Endometrium (tissue), 2 donors: ENCODE measurements around the gene NINJ2.

Experiments
- FAIRE-seq: peaks from 2 replicates; lab custom pipeline; 2012; peaks lifted over from hg19 to GRCh38; lab: Jason Lieb, UNC
- donor health status: control.
- donor health status: control.

The NINJ2 gene

DNA sequence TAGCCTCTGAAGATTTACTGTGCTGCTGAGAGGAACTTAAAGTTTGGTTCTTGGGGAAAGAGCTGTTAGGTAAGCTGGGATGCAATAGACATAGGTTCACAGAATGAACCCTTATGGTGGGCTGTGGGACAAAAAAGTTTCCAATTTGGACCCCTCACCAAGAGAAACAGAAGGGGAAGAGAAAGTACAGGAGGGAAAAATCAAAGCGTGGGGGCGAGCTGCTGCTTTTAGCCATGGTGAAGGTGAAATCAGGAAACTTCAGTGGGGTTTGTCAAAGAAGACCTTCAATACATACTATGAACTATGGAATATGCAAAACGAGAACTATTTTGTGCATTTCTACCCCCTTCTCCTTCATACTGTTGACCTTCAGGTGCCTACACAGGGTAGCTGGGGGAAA lies 10.6 kb upstream of the NINJ2 start:
- no peak for FAIRE-seq

DNA sequence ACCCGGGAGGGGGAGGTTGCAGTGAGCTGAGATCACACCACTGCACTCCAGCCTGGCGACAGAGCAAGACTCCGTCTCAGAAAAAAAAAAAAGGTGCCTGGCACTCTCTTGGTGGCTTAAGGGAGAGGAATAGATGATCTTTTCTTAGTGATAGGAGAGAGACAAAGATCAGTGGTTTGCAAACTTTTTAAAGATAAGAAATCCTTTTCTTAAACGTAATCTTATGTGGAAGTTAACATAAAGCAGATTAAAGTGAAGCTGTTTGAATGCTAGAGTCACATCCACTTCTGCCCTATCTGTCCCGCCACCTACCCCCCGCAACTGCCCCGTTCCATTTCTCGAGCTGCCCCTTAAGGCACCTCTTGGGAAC lies 6.3 kb upstream of the NINJ2 start:
- FAIRE-seq, result no peak

DNA sequence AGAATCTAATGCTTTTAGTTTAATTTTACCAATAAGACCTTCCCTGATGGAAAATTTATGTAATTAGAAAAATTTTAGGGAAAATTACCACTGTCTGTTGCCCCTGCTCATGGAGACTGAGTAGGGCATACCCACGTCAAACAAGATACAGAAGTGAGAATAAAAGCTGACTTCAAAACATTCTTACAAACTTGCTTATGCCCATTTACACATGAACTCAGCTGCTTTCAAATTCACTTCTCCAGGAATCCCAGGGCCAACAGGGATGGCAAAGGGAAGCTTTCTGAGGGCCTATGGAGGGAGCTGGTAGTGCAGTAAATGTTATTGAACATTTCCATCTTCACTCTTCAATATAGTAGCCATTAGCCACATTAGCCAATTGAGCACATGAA lies 4.8 kb upstream of the NINJ2 start:
- no peak for FAIRE-seq

DNA sequence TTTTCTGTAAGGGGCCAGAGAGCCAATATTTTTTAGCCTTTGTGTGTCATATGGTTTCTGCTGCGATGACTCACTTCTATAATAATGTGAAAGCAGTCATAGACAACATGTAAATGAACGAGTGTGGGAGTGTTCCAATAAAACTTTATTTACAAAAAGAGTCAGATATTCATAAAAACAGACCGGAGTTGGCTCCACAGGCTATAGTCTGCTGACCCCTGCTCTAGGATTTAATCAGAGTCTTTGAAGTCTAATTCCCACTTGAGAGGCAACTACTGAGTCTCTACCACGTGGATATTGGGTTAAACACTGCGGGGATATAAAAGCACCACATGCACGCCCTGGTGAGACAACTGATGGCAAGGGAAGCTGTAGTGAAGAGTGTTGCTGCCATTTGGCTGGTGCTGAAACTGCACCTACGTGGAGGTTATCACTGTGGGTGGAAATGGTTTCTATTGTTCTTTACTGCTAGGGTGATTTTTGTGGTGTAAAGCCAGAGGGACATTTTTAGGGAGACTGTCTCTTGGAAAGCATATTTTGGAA lies 3.6 kb upstream of the NINJ2 start:
- no peak for FAIRE-seq

DNA sequence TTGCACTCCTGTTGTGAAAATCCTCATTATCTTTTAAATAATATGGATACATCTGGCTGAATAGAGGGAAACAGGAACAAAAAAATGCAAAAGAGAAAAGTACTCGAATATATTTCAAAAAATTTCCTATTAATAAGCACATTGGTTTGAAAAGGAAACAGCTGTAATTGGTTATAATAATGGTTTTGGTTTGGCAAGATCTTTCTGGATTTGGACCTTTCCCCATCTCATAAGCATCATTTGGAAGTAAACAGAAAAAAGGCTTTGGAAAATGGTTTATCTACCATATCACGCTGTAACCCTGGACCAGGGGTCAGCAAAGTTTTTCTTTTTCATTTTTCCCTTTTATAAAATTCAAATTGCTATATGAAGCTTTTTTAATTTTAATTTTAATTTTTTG lies 2.8 kb upstream of the NINJ2 start:
- no peak for FAIRE-seq

DNA sequence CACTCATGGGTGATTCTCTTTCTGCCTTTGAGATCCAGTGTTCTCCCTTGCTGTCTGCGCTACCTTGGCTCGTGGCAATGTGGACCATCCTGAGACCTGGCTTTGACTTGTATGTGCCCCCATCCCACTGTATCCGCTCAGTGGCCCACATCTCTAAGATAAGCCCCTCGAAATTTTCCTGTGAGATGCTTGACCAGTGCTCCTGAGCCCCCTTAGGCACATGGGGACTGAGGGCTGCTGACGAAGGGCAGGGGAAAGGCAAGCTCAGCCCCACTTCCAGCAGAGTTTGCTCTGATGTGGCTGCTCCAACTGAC lies 1.5 kb upstream of the NINJ2 start:
- FAIRE-seq, result no peak

DNA sequence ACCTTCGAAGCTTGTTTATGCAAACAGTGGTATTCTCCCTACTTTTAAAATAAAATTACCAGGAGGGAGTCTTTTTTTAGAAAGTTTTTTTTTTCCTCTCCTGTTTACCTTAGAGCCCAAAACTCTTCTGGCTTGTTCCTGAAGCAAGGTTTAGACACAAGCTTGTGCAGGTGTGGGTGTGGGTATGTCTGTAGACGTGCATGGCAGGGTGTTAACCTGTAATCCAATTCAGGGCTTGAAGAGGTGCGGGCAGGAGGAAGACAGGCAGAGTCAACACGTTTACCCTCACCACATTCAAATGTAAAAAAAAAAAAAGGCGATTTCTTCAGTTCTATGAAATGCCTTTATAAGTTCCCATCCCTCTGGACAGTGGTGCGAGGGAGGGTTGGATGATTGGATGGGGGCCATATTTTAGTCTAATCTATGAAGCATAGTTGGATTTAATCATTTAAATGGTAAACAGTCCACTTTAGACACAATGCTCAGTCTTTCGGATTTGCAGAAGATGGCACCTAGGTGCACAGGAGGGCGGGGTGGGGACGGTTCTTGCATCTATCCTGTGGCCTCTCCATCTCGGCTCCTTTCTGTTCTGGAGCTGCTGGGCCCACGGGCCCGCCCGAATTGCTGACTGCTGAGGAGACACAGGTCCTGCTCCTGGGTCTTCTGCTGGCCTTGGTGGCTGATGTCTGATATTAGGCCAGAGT lies 982 bp upstream of the NINJ2 start:
- FAIRE-seq, result no peak

DNA sequence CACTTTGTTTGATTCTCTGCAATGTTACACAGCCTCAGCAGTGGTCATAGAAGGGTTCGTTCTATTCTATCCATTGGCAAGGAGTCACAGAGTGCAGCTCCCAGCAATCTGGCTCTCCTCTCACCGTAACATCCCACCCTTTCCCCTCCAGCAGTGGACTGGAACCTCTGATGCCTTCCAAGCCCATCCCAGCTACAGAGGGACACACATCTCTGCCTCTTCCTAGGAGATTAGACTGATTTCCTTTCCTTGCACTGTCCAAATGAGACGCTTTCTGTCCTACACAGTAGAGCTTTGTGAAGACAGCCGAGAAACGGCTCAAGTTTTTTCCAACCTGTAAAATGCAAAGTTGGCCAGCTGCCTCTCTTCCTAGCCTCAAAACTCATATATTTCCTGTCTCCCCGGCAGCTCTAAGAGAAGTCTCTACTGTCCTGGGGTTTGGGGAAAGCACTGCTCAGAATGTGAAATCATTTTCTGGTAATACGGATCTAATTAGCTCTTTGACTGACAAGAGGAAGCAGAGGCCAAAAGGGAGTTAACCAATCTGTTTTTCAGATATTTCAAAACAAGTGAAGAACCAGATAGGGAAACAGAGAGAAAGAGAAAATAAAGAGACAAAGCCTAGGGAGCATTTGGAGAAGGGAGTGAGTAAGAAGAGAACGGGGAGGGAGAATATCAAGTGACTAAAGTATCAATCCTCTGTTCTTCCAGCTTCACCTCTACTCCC lies 516 bp downstream of the NINJ2 start:
- no peak for FAIRE-seq

DNA sequence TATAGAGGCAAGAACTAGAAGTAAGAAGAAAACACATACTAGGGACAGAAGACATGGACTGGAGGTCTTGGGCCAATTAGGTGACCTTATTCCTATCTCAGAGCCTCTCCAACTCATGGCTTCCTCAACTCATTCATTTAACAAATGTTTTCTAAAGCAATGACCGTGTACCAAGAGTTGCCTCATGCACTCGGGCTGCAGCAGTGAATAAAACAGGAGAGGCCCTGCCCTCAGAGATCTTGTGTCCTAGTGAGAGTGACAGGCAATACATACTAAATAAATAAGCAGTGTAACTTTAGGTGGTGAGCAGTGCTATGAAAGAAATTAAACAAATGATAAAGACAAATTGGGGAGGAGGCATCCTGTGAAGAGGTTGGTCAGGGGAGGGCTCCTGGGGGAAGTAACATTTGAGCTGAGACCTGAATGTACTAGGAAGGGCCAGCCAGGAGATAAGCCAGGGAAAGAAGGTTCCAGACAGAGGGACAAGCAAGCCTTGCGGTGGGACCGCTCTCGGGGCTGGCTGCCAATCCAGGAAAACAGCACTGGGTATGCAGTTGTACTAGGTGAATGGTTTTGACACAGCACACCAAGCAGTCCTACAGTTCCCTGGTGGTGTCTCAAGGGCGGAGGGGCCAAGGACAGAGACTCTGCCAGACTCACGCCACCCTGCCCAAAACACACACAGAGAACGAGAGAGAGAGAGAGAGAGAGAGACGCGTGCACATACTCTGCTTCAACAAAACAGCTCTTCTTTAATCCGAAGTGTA lies 1.3 kb downstream of the NINJ2 start:
- FAIRE-seq, result no peak

DNA sequence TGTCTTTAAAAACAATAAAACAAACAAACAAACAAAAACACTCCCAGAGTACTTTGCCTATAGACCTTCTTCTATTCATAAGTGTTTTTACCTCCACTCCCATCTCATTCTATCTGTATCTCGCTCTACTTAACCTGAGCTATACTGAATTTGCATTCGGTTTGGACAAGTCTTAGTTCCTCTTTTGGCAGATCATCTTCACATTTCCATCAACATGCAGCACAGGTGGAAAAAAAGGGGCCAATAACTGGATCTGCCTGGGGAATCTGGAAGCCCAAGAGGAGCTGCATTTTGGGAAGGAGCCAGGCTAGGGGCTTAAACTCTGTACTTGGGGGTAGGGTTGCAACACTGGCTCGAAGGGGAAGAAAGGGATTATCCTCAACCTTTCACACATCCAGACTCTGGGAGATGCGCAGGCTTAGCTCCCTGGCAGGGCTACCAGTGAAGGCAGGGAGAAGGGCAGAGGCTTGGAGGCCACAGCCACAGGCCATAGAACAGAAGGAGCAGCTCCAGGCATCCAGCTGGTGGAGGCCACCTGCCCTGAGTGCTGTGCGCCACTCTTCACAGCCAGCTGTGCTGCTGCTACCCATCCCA lies 4.1 kb downstream of the NINJ2 start:
- FAIRE-seq, result no peak

DNA sequence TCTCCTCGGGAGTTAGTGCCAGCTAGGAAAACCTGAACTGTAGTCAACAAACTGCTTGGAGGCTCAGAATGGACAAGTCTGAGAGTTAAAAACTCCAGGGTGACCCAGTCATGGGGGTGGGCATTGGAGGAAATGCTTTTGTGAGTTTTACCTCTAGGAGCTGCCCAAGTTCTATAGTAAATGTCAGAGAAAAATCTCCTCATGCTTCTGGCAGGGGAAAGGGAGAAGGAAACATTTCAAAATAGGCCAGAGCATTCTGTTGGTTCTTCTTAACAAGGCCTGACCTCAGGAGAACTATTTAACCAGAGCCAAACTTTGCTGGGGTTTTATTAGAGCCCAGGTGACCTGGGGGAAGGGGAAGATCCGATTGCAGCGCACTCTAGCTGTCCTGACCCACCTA lies 12.3 kb downstream of the NINJ2 start:
- FAIRE-seq, result no peak

DNA sequence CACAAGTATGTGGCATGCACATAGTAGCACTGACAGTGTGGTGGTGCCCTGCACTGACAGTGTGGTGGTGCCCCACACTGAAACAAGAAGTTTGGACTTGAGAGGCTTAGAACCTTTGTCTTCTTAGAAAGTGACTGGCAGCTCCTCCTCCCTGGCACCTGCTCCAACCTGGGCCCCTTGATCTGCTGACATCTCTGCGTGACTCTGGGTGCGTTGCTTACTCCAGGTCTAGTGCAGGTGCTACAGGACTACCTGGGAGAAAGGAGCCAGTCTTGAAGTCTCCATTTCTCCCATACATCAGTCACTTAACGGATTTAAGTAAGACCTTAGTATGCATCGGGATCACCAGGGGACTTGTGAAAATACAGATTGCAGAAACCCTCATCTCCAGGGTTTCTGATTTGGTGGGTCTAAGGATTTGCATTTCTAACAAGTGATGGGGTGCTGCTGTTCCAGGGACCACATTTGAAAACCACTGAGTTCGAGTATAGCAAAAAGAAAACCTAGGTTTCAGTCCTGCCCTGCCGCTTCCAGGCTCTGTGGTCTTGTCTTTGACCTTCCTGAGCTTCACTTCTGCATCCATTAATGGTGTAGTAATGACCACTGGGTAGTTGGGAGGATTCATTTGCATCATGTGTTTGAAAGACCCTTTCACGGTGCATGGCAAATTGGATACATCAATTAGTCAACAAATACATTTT lies 15.7 kb downstream of the NINJ2 start:
- no peak for FAIRE-seq

DNA sequence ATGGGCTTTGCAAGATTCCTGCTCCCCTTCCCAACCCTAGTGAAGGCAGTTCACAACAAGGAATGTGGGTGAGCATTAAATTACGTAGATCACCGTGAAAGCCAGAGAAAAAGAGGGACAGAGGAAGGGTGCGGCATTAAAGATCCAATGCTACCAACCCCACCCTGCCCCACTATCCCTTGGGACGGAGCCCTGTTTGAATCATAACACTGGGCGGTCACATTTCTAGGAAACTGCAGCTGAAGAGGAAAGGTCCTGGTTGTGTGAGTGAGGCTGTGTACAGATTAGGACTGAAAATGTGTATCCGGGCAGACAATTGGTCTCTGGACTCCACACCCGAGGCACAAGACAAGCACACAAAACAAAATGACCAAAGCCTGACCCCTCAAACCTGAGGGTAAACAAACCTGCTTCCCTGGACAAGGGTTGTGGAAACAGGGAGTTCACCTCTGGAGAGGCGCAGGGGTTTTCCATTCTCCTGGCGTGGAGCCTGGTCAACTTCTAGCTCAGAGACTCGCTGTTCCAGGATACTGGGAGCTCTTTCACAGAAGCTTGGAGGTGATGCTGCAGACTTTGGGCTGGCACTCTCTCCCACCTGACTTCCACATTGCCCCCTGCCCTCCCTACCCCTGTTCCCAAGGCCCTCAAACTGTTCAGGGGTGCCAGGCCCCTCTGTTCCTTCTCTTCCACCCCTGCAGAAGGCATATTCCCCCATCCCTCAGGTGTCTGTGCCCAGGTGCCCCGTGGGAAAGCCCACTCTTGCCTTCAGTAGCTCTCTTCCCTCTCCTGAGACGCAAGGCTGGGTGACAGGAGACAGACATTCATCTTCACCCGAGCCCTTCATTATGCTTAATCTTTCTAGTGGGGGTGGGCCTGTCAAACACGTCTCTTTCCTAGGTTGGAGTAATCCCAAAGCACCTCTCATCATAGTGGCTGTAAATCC lies 16.5 kb downstream of the NINJ2 start:
- no peak for FAIRE-seq

DNA sequence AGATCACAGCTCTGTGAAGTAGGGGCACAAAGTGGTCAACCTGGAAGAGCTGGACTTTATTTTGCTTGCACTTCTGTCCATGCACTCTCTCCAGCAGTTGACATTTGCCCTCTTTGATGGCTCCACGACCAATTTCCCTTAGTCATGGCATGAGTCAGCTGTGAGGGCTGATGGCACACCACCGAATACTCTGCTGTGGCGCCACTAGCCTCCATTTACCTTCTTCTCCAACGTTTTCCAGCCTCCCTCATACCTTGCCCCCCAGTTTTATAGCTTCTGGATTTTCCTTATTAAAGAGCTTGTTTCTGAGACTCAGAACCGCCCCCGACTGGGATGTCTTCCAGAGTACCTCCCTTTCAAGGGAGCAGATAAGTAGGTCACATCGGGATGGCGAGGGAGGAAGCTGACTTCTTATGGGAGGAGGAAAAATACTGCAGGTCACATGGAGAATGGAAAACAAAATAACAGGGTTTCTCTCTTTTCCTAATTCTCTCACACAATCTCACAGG lies 17.6 kb downstream of the NINJ2 start:
- peak; percentile 59 for FAIRE-seq

DNA sequence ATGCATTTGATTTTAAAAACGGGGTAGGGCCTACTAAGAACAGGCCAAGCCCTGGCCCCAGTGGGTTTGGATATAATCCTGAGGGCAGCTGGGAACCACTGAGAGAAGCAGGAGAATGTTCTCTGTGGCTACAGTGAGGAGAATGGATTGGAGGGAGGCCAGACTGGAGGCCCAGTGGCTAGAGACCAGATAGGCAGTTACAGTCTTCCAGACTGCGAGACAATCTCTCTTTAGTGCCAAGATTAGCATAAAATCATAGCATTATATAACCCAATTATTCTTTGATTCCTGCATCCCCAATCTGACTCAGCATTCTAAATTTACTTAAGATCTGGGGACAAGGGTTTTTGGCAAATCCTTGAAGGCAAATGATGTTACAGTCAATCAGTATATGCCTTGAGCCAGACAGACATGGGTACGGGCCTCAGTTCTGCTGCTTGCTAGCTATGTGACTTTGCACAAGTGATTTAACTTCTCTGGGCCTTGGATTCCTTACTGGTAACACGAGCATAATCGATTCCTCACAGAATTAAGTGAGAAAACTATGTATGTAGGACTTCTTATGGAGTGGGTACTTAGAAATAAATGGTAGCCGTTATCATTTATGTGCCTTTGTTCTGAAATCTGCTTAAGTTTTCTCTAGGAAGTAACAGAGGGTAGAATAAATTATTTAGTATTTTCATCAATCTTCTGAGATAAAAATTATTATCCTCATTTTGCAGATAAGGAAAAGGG lies 18.3 kb downstream of the NINJ2 start:
- FAIRE-seq, result no peak

DNA sequence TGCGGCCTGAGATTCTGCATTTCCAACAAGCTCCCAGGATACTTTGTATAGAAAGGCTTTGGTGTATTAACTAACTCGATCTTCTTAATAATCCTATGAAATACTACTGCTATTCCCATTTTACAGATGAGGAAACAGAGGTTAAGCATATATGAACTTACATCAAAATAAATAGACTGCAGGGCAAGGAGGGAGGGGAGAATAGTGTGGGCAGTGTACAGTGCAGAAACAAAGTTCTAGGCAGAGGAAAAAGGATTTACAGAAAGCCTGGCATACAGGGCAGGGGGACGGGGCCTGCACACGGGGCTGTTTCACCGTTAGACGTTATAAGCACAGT lies 19.0 kb downstream of the NINJ2 start:
- no peak for FAIRE-seq

DNA sequence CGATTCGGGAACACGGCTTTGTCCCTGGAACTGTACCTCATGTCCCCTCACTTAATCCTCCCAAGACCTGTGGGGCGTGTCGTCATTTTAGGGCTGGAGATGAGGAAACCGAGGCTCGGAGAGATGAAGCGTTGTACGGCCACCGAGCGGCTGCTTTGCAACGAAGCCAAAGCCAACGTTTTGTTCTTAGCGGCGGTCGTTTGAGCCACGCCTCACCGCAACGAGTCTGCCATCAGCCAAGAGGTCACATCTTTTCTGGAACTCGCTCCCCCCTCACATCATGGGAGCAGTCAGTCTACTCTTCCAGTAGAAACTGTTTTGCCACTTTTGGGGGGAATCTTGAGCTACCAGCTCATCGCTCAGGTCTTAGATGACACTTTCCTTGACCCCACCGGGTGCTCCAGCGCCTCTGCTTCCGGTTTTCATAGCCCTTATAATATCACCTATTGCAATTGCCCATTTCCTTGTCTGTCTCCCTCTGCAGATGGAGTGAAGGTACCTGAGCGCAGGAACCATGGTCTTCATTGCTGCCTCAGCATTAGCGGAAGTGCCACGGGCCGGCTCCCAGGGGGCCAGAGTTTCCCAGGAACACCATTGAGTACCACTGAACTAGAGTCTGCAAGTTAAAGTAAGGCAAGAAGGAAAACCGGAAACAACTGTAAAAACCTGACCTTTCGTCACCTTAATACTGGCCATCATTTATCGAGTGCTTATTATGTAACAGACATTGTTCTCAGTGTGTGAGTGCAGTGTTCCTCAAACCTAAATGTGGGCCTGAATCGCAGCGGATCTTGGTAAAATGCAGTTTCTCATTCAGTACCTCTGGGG lies 19.6 kb downstream of the NINJ2 start:
- no peak for FAIRE-seq

DNA sequence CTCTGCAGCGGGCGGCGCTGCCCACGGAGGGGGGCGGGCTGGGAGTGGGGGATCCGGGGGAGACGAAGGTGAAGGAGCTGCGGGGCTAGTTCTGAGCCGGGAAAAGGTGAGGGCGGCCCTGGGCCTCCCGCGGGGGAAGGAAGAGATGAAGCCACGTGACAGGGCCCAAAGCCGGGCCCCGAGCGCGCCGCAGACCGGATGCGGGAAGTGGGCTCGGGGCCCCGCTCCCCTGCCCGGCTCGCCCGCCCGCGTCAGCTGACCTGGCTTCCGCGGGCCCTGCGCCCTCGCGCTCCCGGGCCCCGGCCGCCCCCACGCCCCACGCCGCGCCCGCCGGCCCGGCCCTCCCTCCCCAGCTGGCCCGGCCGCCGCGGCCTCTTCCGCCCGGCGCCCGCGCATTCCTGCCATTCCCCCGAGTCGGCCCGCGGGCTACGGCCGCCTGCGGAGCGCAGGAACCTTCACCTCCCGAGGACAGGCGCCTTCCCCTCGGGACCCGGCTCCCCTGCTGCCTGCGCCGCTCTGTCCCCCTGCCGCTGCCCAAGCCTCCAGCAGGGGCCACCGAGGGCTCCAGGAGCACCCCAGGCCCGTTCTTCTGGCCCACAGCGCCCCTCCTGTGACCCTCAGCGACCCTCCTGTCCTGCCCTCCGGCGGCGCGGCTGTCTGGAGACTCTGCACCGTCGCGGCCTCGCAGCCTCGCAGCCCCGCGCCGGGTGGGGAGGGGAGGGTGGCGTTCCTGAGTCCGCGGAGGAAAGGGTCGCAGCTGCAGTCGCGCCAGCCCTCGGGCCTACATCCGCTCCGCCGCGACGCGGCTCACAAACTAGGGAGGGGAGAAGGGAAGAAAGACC lies 20.4 kb downstream of the NINJ2 start:
- no peak for FAIRE-seq
